A549 (cell line): ENCODE results near the gene TMPRSS7. TPM values are rescaled to one million over a fixed set of nuclear protein-coding genes. Genes with fewer than 3 reads are reported as not detected.

Source experiments
- ATAC-seq, 2 experiments: fragments of 200-7000 bp in 1 of 2; fragments of >200 bp in 1 of 2; cut with Nextera tagmentation in 1 of 2; cut with Tn5 transposase in 1 of 2; 3 replicates each; pipeline versions ENCODE4 v1.8.0 to v1.9.1; 2018 to 2020; ENCODE audit warnings: mild to moderate bottlenecking in 1 of 2, moderate library complexity in 1 of 2
- CTCF ChIA-PET: fragments of 300-600 bp; sonication (Branson Sonifier 250); formaldehyde crosslinking; extraction: SDS; loops from one replicate; lab custom pipeline; 2021; ENCODE audit warnings: antibody characterized with exemption, inconsistent platforms; lab: Yijun Ruan, JAX
- POLR2A ChIA-PET: fragments of 350-600 bp; formaldehyde crosslinking; extraction: SDS; loops from one replicate; lab custom pipeline; 2021; ENCODE audit warnings: antibody characterized with exemption, inconsistent platforms; lab: Yijun Ruan, JAX
- DNase-seq, 2 experiments: peaks; one replicate each; pipeline versions ENCODE4 v3.0.0 to v3.0.0-alpha.2; 2011 to 2016; ENCODE audit warnings: low read depth in 1 of 2, low spot score in 1 of 2
- FAIRE-seq: peaks from 2 replicates; lab custom pipeline; 2011; peaks lifted over from hg19 to GRCh38; lab: Jason Lieb, UNC
- H3K27ac ChIP-seq, 2 experiments: fragments of >200 bp; sonication (Bioruptor Twin); formaldehyde crosslinking; 3 replicates each; pipeline ENCODE4 v1.5.1; 2016 to 2017
- H3K4me1 ChIP-seq: fragments of >200 bp; sonication (Bioruptor Twin); formaldehyde crosslinking; 3 replicates; pipeline ENCODE4 v1.6.1; 2016
- H3K4me2 ChIP-seq: fragments of >200 bp; sonication (Bioruptor Twin); formaldehyde crosslinking; 3 replicates; pipeline ENCODE4 v1.6.1; 2016
- H3K4me3 ChIP-seq: fragments of >200 bp; sonication (Bioruptor Twin); formaldehyde crosslinking; 3 replicates; pipeline ENCODE4 v1.5.1; 2016
- H3K9me3 ChIP-seq: fragments of >200 bp; sonication (Bioruptor Twin); formaldehyde crosslinking; 3 replicates; pipeline ENCODE4 v1.6.1; 2016
- BHLHE40 ChIP-seq: IDR thresholded peaks from 2 replicates; pipeline ENCODE4 v1.6.1; 2012; ENCODE audit warnings: low read depth, low read length, inconsistent platforms
- CBX8 ChIP-seq: fragments of 200-600 bp; sonication (generic); IDR thresholded peaks from 2 replicates; pipeline ENCODE4 v1.6.1; 2016
- CHD2 ChIP-seq: fragments of 150-350 bp; IDR thresholded peaks from 2 replicates; pipeline ENCODE4 v1.6.1; 2014; ENCODE audit warnings: low read length; ENCODE audit not compliant: partially characterized antibody
- EHF ChIP-seq: fragments of 250-450 bp; sonication (Bioruptor Pico); IDR thresholded peaks from 2 replicates; pipeline ENCODE4 v1.5.0; 2020; ENCODE audit warnings: mild to moderate bottlenecking
- EP300 ChIP-seq, 2 experiments: fragments of >200 bp; sonication (Bioruptor Twin); formaldehyde crosslinking; IDR thresholded peaks; 2 replicates in 1 of 2; 3 replicates in 1 of 2; pipeline ENCODE4 v1.6.1; 2016 to 2017
- ESRRA ChIP-seq: fragments of 150-350 bp; IDR thresholded peaks from 2 replicates; pipeline ENCODE4 v1.6.1; 2014; ENCODE audit warnings: mild to moderate bottlenecking, low read length, borderline replicate concordance
- FOSL2 ChIP-seq, 2 experiments: fragments of 450-650 bp in 1 of 2; fragments of >200 bp in 1 of 2; sonication (Bioruptor Twin) in 1 of 2; formaldehyde crosslinking; IDR thresholded peaks; 2 replicates each; pipeline versions ENCODE4 v1.5.0 to v1.6.1; 2016 to 2020; ENCODE audit warnings: mild to moderate bottlenecking in 1 of 2, moderate library complexity in 1 of 2
- GATA3 ChIP-seq: IDR thresholded peaks from 2 replicates; pipeline ENCODE4 v1.6.1; 2012; ENCODE audit warnings: borderline replicate concordance
- HDAC2 ChIP-seq: fragments of 200-600 bp; sonication (generic); IDR thresholded peaks from 2 replicates; pipeline ENCODE4 v1.6.1; 2016
- HEYL ChIP-seq: fragments of 250-450 bp; sonication (Bioruptor Pico); IDR thresholded peaks from 2 replicates; pipeline ENCODE4 v1.8.0; 2021; ENCODE audit warnings: mild to moderate bottlenecking, moderate library complexity
- HOXA7 ChIP-seq: fragments of 250-450 bp; sonication (Bioruptor Pico); IDR thresholded peaks from 2 replicates; pipeline ENCODE4 v1.5.0; 2020; ENCODE audit warnings: mild to moderate bottlenecking, moderate library complexity
- JUN ChIP-seq, 2 experiments: fragments of >200 bp; sonication (Bioruptor Twin); formaldehyde crosslinking; IDR thresholded peaks; 2 replicates in 1 of 2; 3 replicates in 1 of 2; pipeline ENCODE4 v1.6.1; 2016 to 2017
- KDM1A ChIP-seq: fragments of 200-600 bp; sonication (generic); IDR thresholded peaks from 2 replicates; pipeline ENCODE4 v1.6.1; 2016; ENCODE audit warnings: low read depth, mild to moderate bottlenecking
- KDM5A ChIP-seq: fragments of 200-600 bp; sonication (generic); IDR thresholded peaks from 2 replicates; pipeline ENCODE4 v1.6.1; 2016; ENCODE audit warnings: antibody characterized with exemption, mild to moderate bottlenecking
- MAFK ChIP-seq: fragments of 450-650 bp; IDR thresholded peaks from 2 replicates; pipeline ENCODE4 v1.6.1; 2014; ENCODE audit not compliant: partially characterized antibody
- NPAS2 ChIP-seq: fragments of 250-450 bp; sonication (Bioruptor Pico); IDR thresholded peaks from 2 replicates; pipeline ENCODE4 v1.8.0; 2022; ENCODE audit warnings: mild to moderate bottlenecking, moderate library complexity, borderline replicate concordance
- NR3C1 ChIP-seq: fragments of >200 bp; sonication (Bioruptor Twin); formaldehyde crosslinking; IDR thresholded peaks from 3 replicates; pipeline ENCODE4 v1.6.1; 2017
- PHF8 ChIP-seq: fragments of 200-600 bp; sonication (generic); IDR thresholded peaks from 2 replicates; pipeline ENCODE4 v1.6.1; 2016; ENCODE audit warnings: low read depth, mild to moderate bottlenecking, antibody characterized with exemption, moderate library complexity, borderline replicate concordance
- POLR2A ChIP-seq: IDR thresholded peaks from 2 replicates; pipeline ENCODE4 v1.6.1; 2012; ENCODE audit warnings: mild to moderate bottlenecking, low read length
- POLR2AphosphoS2 ChIP-seq: conservative IDR thresholded peaks from 2 replicates; pipeline ENCODE4 v1.6.1; 2012; ENCODE audit warnings: low read length, improper control_type of control experiment, inconsistent platforms
- RCOR1 ChIP-seq: fragments of 150-350 bp; IDR thresholded peaks from 2 replicates; pipeline ENCODE4 v1.6.1; 2014; ENCODE audit warnings: antibody characterized with exemption, low read length, low read depth
- RNF2 ChIP-seq: fragments of 200-600 bp; sonication (generic); IDR thresholded peaks from 2 replicates; pipeline ENCODE4 v1.6.1; 2016; ENCODE audit warnings: low read depth, mild to moderate bottlenecking, antibody characterized with exemption, moderate library complexity, borderline replicate concordance
- TFCP2L1 ChIP-seq: fragments of 250-450 bp; sonication (Bioruptor Pico); IDR thresholded peaks from 2 replicates; pipeline ENCODE4 v1.5.0; 2021; ENCODE audit warnings: mild to moderate bottlenecking
- TP53 ChIP-seq: fragments of 250-450 bp; sonication (Bioruptor Pico); IDR thresholded peaks from 2 replicates; pipeline ENCODE4 v1.5.0; 2021; ENCODE audit warnings: mild to moderate bottlenecking, moderate library complexity
- ZC3H11A ChIP-seq: fragments of 450-650 bp; IDR thresholded peaks from 2 replicates; pipeline ENCODE4 v1.6.1; 2014; ENCODE audit warnings: antibody characterized with exemption, mild to moderate bottlenecking
- ZFP36 ChIP-seq: fragments of 450-650 bp; IDR thresholded peaks from 2 replicates; pipeline ENCODE4 v1.6.1; 2014; ENCODE audit warnings: borderline replicate concordance; ENCODE audit not compliant: partially characterized antibody
- ZSCAN20 ChIP-seq: fragments of 250-450 bp; sonication (Bioruptor Pico); IDR thresholded peaks from 2 replicates; pipeline ENCODE4 v1.8.0; 2022; ENCODE audit warnings: mild to moderate bottlenecking, moderate library complexity
- WGBS: methylation state at CpG from one replicate; pipeline ENCODE4 v1.1.6; 2017; ENCODE audit errors: missing lambda C conversion rate; 5-methylcytosine and 5-hydroxymethylcytosine counted together
- polyA plus RNA-seq, 4 experiments: library from polyadenylated mRNA; depleted of rRNA in 3 of 4; stranded (reverse); fragments of >200 nt; fragmentation: RNase III in 1 of 4; extraction: RNeasy Plus Mini Kit Qiagen cat#74134 plus additional on column Dnase treatment in 1 of 4; gene quantifications; 2 replicates in 3 of 4; 3 replicates in 1 of 4; pipeline ENCODE4 v1.2.3, GENCODE V29; 2011 to 2017
- TF ChIP-seq, protein P1 (sequence below): fragments of >200 bp; sonication (Bioruptor Twin); formaldehyde crosslinking; IDR thresholded peaks from 3 replicates; pipeline ENCODE4 v1.6.1; 2016
- TF ChIP-seq, protein P2 (sequence below): fragments of 250-450 bp; sonication (Bioruptor Pico); IDR thresholded peaks from 2 replicates; pipeline ENCODE4 v1.5.0; 2020; ENCODE audit warnings: low read depth, mild to moderate bottlenecking, moderate library complexity
- TF ChIP-seq, protein P3 (sequence below): fragments of 150-350 bp; IDR thresholded peaks from 2 replicates; pipeline ENCODE4 v1.6.1; 2014; ENCODE audit warnings: low read depth, mild to moderate bottlenecking, low read length
- TF ChIP-seq, protein P4 (sequence below): fragments of >200 bp; sonication (Bioruptor Twin); formaldehyde crosslinking; IDR thresholded peaks from 2 replicates; pipeline ENCODE4 v1.6.1; 2016

TMPRSS7 gene
- polyA plus RNA-seq, 2 of the 4 experiments (the other 2 are of a cell fraction), result 0.04 to 0.09 TPM

DNA sequence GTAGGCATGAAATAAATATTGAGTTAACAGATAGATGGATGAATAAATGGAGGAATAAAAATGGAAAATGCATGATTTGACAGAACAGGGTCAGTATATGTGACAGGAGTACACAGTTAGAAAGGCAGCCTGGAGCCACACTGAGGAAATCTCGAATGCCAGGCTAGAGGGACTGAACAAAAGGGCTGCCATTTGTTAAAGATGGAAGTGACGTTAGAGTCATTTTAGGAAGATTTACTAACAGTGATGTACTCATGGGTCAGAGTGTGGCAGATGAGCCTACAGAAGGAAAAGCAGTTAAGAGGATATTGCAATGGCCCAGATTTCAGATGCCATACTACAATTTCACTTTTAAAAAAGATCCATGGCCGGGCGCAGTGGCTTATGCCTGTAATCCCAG, 7.4 kb upstream of the TMPRSS7 start:
- ChIA-PET POLR2A (no interaction called here), CTCF (interaction anchor here (0.7 to 1.5 kb wide), 3 partner anchors 14 to 38 kb away, joined by 4 to 8 read pairs (median 5); no protein-coding TSS in a partner anchor)
- FAIRE-seq (no peak), ATAC-seq (no peak)
- H3K27ac ChIP-seq, result no peak overlapping the region
- WGBS, result 67% methylated on average over 4 of the region's 4 CpGs
- H3K4me3 ChIP-seq, result no peak overlapping the region
- H3K4me2 ChIP-seq, result no peak overlapping the region
- TF ChIP-seq MAFK (no peak), RNF2 (no peak), CHD2 (no peak)
- TF ChIP-seq, protein P1, sequence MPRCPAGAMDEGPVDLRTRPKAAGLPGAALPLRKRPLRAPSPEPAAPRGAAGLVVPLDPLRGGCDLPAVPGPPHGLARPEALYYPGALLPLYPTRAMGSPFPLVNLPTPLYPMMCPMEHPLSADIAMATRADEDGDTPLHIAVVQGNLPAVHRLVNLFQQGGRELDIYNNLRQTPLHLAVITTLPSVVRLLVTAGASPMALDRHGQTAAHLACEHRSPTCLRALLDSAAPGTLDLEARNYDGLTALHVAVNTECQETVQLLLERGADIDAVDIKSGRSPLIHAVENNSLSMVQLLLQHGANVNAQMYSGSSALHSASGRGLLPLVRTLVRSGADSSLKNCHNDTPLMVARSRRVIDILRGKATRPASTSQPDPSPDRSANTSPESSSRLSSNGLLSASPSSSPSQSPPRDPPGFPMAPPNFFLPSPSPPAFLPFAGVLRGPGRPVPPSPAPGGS, result no peak
- TF ChIP-seq, protein P2, sequence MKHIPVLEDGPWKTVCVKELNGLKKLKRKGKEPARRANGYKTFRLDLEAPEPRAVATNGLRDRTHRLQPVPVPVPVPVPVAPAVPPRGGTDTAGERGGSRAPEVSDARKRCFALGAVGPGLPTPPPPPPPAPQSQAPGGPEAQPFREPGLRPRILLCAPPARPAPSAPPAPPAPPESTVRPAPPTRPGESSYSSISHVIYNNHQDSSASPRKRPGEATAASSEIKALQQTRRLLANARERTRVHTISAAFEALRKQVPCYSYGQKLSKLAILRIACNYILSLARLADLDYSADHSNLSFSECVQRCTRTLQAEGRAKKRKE (CRISPR knock-in tag), result no peak
- TF ChIP-seq, all 56 proteins: peak for 0
- no peak for DNase-seq
- Histone ChIP-seq H3K9me3 (no peaks in the 10 kb centered on the region), H3K4me1 (no peaks in the 10 kb centered on the region)

DNA sequence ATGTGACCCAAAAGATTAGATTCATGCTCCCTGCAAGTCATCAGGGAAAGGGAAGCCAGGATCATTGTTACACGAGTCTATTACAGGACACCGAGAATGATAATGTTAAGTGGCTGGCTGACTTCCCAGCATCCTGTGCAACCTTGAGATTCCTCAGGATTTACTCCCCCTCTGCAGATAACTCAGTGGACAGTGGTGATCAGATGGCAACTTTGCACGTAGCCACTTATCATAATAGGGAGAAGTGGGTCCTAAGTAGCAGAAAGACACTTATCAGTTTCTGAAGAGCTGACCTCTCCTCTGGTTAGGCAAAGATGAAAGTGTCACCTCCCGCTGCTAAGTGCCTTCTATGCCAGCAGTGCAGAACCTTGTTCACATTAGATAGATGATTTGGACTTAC, 6.7 kb upstream of the TMPRSS7 start:
- H3K4me2 ChIP-seq, result no peak overlapping the region
- DNase-seq, result no peak
- 66% methylated on average over 4 of the region's 4 CpGs for WGBS
- no peaks in the 10 kb centered on the region for H3K9me3 ChIP-seq
- ChIA-PET CTCF (interaction anchor here (0.7 to 1.1 kb wide), 3 partner anchors 15 to 36 kb away, joined by 3 to 4 read pairs (median 3); no protein-coding TSS in a partner anchor), POLR2A (no interaction called here)
- FAIRE-seq, result no peak
- no peak overlapping the region for H3K27ac ChIP-seq
- no peaks in the 10 kb centered on the region for H3K4me1 ChIP-seq
- TF ChIP-seq, protein P3, sequence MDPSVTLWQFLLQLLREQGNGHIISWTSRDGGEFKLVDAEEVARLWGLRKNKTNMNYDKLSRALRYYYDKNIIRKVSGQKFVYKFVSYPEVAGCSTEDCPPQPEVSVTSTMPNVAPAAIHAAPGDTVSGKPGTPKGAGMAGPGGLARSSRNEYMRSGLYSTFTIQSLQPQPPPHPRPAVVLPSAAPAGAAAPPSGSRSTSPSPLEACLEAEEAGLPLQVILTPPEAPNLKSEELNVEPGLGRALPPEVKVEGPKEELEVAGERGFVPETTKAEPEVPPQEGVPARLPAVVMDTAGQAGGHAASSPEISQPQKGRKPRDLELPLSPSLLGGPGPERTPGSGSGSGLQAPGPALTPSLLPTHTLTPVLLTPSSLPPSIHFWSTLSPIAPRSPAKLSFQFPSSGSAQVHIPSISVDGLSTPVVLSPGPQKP, result no peak
- TF ChIP-seq HEYL (CRISPR knock-in tag) (no peak), ZSCAN20 (CRISPR knock-in tag) (no peak), JUN (IDR thresholded peaks at IDR 0.05) (no peak), PHF8 (no peak), RNF2 (no peak), MAFK (no peak), KDM1A (no peak), ZFP36 (no peak), RCOR1 (no peak), TFCP2L1 (CRISPR knock-in tag) (no peak), HOXA7 (CRISPR knock-in tag) (no peak), GATA3 (no peak), TP53 (no peak), ZC3H11A (no peak), ESRRA (no peak), EP300 (IDR thresholded peaks at IDR 0.05) (no peak)
- no peak for ATAC-seq
- no peak overlapping the region for H3K4me3 ChIP-seq

DNA sequence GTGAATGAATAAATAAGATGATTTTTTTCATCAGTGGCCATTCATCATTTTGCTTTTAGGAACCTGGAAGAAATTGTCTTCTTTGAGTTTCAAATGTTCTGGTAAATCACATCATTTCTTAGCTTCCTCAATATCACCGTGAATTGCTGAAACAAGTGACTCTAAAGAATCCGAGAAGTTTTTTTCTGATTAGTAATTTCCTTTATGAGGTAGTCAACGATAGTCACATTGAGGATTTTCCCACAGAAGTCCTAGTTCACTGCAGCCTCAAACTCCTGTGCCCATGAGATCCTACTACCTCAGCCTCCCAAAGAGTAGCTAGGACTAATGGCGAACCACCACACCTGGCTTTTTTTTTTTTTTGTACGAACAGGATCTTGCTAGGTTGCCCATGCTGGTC, 3.6 kb upstream of the TMPRSS7 start:
- WGBS, result 80% methylated on average over 5 of the region's 5 CpGs
- Histone ChIP-seq H3K9me3 (no peaks in the 10 kb centered on the region), H3K4me1 (no peaks in the 10 kb centered on the region), H3K27ac (no peak overlapping the region), H3K4me3 (no peak overlapping the region), H3K4me2 (no peak overlapping the region)
- FAIRE-seq (no peak), ATAC-seq (no peak), DNase-seq (no peak)
- ChIA-PET CTCF (interaction anchor here (0.6 to 5.5 kb wide), 3 partner anchors 13 to 404 kb away, joined by 3 to 39 read pairs (median 10); no protein-coding TSS in a partner anchor), POLR2A (no interaction called here)
- TF ChIP-seq, protein P4, sequence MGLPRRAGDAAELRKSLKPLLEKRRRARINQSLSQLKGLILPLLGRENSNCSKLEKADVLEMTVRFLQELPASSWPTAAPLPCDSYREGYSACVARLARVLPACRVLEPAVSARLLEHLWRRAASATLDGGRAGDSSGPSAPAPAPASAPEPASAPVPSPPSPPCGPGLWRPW, result no peak
- TF ChIP-seq NR3C1, result no peak
- TF ChIP-seq KDM5A, result no peak
- TF ChIP-seq GATA3, result no peak
- TF ChIP-seq EHF (CRISPR knock-in tag), result no peak
- TF ChIP-seq CBX8, result no peak
- no peak for TF ChIP-seq POLR2A
- TF ChIP-seq RNF2, result no peak
- TF ChIP-seq RCOR1, result no peak
- TF ChIP-seq ZC3H11A, result no peak
- TF ChIP-seq ZFP36, result no peak
- TF ChIP-seq, protein P1, result no peak
- no peak for TF ChIP-seq NPAS2 (CRISPR knock-in tag)
- TF ChIP-seq BHLHE40, result no peak
- no peak for TF ChIP-seq POLR2AphosphoS2
- no peak for TF ChIP-seq HDAC2
- TF ChIP-seq JUN (IDR thresholded peaks at IDR 0.05), result no peak
- no peak for TF ChIP-seq FOSL2 (IDR thresholded peaks at IDR 0.05)
- no peak for TF ChIP-seq FOSL2 (CRISPR knock-in tag; IDR thresholded peaks at IDR 0.05)
- TF ChIP-seq TP53, result no peak
- TF ChIP-seq TFCP2L1 (CRISPR knock-in tag), result no peak
